NCI-H146 treated with DMSO at 0.1 percent for 48 hours (cell line): ENCODE results near the gene ZAP70.

Source experiments
- DNase-seq: peaks from one replicate; lab custom pipeline; 2025; ENCODE audit not compliant: unreplicated experiment; lab: John Stamatoyannopoulos, UW

ZAP70 gene

DNA sequence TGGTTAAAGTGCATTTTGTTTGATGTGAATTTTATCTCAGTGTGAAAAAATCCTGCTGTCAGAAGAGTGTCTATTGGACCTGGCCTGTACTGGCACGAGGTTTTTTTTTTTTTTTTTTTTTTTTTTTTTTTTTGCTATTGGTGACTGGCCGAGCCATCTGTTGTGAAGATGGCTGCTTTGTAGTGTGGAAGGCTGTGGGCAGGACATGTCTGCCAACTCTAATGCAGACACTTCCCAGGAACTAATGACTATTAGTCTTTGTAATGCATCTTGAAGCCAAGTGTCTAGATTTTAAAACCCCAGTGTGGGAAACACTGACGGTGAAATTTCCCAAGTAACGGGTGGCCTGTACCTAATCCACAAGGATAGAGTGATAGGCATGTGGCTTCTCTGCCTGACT, 34.3 kb downstream of the ZAP70 start:
- DNase-seq, result no peak

DNA sequence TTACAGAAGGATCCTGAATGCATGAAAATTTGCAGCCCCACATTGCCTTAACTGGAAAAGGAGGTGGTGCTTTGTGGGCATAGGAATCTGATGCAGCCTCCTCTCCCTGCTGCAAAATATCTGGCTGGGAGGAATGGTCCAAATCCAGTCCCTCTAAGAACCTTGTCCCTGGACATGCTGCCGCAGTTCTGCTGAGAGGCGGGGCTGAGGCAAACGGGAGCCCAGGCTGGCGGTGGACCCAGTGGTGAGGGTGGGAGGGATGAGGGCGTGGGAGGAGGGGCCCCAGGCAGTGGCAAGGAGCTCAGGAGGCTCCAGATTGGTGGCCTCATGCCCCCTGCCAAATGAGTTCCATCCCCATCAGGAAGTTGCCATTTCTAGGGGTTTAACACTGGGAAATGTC, 36.2 kb downstream of the ZAP70 start:
- no peak for DNase-seq

DNA sequence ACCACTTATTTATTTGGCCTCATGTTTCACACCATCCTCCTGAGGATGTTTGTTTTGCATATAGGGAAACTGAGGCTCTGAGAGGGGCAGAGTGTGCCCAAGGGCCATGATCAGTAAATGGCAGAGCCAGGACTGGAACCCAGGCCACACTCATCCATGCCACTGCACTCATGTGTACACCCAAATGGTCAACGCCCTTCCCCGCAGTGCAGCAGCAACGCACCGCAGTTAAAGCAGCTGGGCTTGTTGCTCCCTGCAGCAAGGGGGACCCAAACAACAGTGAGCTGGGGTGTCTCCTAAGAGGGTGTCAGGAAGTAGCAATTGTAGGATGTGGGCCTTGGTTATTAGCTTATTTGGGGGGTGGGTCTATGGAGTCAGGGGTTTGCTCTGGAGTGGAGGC, 36.6 kb downstream of the ZAP70 start:
- DNase-seq, result no peak

DNA sequence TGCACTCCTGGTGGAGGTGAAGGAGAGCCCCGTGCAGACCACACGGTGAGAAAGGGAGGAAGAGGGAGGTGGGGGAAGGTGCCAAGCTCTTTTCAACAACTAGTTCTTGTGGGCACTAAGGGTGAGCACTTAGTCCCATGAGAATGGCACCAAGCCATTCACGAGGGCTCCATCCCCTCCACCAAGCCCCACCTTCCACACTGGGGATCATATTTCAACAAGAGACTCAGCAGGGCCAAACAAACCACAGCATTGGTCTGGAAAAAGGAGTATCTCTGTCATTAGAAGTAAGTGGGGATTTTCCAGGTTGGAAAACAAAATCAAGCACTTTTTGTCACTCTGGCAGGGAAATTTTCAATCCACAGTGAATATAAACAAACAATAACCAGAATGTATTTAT, 38.4 kb downstream of the ZAP70 start:
- no peak for DNase-seq

DNA sequence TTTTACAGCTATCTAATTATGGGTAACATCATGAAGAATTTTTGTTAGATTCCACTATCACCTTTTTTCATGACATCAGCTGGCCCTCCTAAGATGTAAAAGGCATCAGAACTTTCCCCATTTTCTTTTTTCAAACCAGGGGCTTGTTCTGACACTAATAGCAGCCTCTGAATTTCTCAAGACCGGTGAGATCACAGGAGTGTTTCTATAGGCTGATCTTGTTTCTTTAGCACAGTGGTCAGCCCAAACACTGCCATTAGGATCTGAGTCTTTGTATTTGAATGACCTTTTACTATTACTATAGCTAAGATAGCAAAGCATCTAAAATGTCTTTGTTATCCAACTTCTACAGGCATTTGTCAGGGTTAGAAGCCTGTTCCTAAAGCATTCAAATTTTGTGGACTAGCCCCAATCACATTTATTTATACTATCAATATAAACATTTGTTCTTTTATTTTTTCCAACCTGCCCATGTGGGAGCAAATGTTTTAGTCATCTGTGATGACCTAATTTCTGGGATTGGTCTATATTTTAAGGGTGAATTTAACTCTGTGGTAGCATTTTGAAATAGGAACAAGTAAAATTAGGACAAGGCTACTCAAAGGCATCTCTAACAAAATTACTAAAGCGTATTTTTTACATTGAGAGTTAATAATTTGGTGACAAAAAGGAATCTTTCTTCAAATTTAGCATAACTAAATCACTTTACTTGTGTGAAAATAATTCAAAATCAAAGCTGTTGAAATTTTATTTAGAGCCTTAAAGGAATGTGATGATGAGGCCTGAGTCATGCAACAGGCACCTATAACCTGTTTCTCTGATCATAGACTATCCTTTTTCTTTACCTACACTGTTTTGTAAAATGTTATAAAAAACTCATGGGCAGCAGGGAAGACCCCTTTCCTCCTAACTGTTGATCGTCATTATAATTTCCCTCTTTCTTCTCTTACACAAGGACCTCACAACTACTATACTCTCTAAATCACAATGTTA, 39.3 kb downstream of the ZAP70 start:
- no peak for DNase-seq

DNA sequence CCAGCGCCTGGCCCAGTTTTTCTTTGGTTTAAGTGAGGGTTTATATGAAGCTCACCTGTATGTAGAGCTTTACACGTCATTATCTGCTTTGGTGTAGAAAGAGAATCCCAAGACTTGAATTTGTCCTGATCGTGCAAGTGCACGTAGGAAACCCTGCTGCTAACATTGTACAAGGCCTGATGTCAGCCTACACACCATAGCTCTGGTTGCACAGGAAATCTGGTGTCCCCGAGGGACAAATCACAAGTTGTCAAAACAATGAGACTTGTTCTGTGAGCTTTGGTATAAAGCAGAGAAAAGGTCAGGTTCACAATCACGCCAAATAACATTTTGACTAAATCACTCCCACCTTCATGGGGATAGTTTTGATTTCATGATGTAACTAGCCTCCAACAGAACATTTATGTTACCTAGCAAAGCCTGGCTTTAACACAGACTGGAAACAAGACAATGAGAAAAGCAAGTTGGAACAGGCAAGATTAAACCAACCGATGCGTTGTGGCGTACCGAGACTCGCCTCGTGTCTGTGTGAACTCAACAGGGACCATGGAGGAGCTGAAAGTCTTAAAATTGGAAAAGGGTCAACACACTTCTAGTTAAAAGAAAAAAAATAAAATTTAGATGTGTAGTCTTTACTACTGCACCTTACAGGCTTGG, 41.4 kb downstream of the ZAP70 start:
- no peak for DNase-seq

DNA sequence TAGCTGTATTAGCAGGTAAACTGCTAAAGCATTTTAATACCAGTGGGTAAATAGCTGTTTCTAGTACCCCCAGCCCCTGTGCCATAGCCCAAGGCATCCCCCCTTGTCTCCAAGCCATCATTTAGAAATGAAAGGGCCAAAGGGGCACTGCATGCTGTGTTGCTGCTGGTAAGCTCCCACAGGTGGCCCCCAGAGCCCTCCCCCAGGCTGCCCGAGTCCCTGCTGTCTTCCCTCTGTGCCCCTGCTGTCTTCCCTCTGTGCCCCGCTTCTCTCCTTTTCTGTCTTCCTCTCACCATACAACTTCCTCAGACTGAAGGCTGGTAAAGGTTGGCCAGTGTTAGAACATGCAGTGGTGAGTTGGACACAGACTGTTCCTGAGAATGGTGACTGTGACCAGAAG, 42.1 kb downstream of the ZAP70 start:
- no peak for DNase-seq

DNA sequence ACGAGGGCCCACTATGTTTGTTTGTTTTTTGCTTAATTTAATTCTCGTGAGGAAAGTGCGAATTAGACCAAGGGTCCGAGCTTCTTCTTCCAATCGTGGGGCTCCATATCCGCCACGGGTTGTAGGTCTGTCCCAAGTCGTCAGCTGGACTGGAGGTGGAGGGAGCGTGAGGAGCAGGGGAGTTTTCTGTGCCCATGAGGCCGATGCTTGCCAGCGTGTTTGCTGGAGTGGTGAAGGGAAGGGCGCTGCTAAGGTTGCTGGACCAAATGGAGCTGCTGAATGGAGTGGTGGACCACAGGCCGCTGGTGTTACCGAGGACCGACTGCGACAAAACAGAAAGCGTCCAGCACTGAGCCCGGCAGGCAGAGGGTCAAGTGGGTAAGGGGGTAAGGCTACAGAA, 43.7 kb downstream of the ZAP70 start:
- no peak for DNase-seq

DNA sequence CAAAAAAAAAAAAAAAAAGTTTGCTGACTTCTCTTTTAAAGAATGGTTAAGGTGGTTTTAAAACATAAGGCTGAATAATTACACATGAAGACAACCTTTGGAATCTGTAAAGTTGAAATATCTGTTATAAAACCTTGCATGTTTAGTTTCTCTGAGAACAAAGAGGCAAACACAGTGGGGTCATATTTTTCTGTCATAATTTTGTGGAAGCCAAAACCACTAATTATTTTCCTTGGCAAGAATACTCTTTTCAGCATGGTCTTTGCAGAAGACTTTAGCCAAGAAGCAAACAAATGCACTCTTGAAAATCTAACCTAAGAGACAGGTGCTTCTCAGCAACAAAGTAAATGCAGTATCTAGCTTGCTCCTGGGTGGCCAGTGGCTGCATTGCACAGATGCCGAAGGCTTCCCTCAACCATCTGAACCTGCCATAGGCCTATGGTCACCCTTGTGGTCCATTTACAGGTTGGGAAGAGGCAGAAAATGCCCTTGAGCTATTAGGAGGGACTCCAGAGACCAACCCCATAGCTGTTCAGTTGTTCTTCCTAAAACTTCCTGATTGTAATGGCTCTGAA, 44.8 kb downstream of the ZAP70 start:
- no peak for DNase-seq

DNA sequence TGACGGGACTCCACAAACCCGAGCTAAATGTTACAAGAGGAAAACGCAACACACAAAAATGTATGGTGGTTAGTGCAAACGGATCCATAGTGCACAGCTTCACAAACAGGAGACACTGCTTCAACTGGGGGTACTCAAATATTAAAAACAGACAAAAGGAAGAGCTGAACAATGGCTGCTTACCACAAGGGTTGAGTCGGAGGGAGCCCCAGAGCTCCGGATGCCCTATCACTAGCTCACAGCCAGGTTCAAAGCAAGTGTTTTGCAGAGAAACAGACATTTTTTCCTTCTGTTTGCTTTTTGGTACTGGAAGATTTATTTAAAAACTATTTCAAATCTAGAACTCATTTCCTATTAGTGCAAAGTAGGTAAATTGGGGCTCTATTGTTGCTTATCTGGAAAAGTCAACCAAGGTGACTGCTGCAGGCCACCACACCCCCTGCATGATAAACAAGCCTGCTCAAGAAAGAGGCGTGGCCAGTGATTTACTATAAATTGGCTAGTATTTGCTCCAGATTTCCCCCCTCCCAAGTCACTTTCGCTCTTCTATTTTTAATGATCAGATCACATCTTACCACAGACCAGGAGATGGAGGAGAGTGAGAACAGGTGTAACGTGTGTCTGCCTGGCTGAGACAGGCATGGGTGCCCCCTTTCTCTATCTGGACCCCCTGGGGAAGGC, 46.5 kb downstream of the ZAP70 start:
- no peak for DNase-seq

DNA sequence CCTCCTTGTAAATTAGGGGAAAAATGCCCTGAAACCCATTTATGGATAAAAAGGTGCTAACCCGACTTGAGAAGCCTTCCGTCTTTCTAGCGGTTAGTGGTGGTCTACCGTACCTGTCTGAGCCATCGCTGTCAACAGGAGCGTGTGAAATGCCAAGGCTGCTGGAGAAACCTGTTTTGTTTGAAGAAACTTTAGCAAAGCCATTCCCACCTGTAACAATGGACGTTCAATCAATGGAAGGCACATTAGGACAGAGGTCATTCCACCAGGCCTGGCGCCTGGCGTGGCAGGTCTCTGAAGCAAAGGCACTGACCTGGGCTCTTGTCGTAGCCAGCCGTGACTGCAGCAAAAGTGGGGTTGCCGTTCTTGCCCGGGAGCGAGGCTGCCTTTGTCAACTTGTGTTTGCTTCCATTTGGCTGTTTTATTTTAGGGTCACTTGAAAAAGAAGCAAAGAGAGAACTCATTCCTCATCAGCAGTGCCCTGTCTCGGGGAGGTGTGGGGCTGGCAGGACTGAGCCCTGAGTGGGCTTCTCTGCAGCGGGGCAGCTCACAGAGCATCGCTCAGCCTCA, 47.2 kb downstream of the ZAP70 start:
- DNase-seq, result no peak

DNA sequence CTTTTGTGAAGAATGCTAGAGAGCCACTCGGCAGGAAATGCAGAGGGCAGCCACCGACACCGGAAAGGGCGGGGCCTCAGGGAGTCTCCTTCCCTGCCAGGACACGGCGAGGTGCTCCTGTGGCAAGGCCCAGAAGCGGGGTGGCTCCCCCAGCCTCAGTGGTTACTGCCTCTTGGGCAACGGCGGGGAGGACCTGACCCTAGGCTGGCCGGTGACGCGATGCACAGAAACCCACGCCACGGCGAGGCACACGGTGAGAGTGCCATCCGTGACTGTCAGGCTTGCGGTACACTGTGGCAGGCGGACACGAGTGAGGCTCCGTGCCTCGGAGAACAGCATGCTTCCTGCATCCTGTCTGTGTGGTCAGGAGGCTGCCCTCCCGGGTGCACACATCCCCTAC, 47.8 kb downstream of the ZAP70 start:
- DNase-seq, result no peak

DNA sequence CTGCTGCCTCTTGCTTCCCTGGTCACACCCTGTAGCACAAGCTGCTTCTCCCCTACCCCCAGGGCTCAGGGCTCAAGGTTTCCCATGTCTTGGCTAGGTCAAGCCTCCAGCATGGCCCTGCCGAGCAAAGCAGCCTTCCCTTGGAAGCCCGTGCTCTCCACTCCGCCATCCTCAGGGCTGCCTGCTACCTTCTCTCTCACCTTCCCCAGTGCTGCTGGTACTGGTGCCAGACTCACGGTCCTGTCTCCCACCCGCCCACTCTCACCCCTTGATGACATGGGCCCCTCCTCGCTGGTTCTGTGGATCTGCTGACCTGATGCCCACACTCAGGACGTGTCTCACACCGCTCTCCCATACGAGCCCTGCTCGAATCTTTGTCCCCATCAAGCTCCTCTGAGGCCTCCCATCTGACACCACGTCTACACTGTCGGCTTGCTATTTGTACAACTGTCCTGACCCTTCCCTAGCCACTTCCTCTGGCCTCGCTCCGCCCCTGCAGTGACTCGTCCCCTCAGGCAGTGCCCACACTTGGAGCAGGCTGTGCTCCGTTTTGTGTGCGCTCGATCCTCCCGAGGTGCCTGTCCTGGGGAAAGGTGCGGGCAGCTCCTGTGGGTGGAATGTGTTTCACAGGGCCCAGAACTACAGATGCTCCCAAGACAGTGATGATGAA, 49.9 kb downstream of the ZAP70 start:
- DNase-seq, result no peak

DNA sequence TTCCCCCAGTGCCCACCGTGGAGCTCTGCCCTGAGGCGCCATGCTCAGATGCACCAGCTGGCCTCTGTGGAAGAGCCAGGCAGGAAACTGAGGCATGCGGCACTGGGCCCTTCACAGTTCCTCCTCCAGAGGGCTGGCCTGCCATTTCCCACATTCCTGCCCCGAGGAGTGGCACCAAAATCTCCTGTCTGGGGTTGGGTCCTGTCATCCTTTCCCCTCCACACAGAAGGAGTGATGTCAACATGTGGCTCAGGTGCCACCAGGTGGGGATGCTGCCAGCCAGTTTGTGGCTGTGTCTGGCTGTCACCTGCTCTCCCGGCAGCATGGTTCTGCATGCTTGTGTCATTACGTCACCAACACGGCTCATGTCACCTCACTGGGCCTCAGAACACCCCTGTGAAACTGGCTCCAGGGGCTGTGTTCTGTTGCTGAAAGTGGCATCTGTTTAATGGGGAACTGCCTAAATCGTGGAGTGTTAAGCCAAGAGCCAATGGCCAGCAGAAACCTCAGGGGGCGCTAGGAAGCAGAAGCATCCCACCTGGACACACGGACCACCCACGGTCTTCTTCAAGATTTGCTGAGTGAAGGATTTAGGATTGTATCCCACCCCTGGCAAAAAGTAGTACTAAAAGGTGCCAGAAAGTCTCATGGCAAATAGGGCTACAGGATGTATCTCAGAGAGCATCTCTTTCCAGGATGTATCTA, 51.3 kb downstream of the ZAP70 start:
- DNase-seq, result no peak

DNA sequence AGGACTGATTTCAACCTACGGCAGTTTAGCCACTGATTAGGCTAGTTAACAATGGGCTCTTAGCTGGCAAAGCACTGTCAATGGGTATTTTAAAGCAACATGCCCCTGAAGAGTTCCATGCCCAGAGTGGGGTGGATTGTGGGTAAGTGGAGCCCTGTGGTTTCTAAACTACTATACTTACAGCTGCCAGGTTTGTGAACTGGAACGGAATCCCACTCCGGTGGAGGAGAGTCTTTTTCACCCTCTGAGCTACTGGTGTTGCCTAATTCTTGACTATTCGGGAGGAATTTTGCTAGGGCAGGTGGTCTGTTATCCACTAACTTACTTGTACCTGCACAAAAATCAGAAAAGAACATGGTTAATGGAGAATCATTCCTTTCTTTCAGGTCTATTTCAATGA, 52.6 kb downstream of the ZAP70 start:
- DNase-seq, result no peak

DNA sequence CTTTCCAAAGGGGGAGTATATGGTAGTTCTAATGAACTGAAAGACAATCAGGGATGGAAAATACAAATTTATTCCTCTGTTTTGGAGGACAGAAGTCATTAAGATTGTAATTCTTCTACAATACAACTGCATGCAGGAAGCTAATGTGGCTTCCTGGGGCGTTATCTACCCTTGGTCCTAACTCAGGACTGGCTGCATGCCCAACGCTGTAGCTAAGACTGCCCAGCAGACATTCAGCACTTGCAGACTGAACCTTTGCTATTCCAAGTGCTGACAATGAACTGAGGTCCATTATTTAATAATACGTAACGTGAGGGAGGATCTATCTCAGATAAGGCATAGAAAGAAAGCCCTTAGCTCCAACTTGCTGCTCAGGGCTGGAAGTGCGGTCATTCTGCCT, 53.2 kb downstream of the ZAP70 start:
- DNase-seq, result no peak

DNA sequence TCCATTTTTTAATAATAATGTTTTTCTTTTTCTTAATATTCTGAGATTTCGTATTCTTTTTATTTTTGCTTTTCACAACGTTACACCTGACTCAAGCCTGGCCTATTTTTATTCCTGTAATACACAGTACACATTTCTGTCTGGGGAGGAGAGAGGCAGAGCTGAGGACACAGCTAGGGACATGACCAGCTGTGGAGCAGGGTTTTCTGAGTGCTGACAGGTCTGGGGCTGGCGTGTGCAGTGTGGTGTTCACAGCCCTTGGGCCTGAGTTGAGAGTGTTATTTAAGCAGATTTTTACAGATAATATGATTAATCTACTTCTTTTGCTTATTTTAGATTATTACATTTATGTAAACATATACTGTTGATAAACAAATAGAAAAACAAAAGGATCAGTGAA, 55.9 kb downstream of the ZAP70 start:
- no peak for DNase-seq

DNA sequence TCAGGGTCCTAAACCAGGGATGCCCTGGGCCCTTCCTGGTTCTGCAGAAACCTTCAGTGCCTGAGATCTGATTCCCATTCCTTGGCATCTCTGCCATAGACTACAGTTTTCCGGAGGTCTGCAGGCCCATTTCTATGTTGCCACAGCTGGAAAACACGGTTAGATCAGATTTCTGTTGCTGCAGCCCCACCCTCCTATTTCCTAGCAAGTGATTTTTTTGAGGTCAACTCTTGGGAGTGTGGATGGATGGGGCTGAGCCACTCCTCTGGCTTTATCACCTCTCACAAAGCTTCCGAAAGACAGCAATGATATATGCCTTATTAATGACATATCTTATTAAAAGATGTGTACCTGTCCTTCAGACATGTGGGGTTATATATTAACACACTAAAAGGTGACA, 56.3 kb downstream of the ZAP70 start:
- no peak for DNase-seq

DNA sequence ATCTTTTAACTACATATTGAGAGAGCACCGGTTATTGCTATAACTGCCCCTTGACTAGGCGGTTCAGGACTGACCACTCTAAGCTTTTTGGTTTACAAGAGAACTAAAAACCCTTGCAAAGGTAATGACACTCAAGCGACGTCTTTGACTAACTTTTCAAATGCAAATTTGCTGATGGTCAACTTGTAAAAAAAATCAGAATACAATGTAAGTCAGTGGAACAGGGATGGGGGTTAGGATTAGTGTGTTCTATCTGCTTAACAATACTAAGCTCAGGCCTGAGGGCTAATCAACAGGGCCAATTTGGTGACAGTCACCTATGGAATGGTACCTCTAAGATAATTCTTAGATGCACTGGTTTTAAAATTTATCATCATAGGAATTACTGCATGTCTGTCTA, 57.1 kb downstream of the ZAP70 start:
- no peak for DNase-seq

DNA sequence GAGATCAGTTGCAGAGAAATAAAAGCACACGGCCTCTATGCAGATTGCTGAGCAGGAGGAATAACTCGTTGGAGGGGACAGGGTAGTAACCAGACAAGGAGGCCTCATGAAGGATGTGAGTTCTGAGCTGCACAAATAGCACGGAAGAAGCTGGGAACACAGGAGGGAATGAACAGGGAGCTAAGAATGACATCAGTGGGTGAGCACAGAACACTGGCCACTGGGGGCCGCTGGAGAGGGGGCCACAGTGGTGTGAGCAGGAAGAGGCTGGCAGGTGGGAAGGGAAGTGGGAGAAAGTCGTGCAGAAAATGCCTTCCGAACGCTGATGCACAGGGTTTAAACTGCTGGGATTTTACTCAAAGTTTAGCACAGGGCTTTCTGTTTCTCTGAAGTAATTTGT, 61.0 kb downstream of the ZAP70 start:
- no peak for DNase-seq
